AG09309 (cell line): ENCODE results near the gene SHISA3.
"Not testable (repeated sequence)": the region's sequence is repeated elsewhere in the genome, so short reads cannot be mapped to it uniquely, and the experiment has no call there.

ENCODE experiments used
- DNase-seq: peaks from one replicate; pipeline ENCODE4 v3.0.0-alpha.2; 2010; ENCODE audit warnings: low read depth
- H3K4me3 ChIP-seq: 2 replicates; pipeline ENCODE4 v1.5.1; 2011; ENCODE audit warnings: mild to moderate bottlenecking, low read depth, low read length, moderate library complexity; ENCODE audit not compliant: control insufficient read depth
- CTCF ChIP-seq: IDR thresholded peaks from 2 replicates; pipeline ENCODE4 v1.5.1; 2011; ENCODE audit warnings: mild to moderate bottlenecking, low read depth, low read length, inconsistent platforms; ENCODE audit not compliant: insufficient read depth, control insufficient read depth; ENCODE audit errors: missing control alignments

Gene SHISA3

GRCh38 chr4:42369489-42369888 lies 27.8 kb upstream of the SHISA3 start:
- no peak for TF ChIP-seq CTCF
- H3K4me3 ChIP-seq: no peak overlapping the region
- no peak for DNase-seq

GRCh38 chr4:42371305-42372252 lies 25.7 kb upstream of the SHISA3 start:
- H3K4me3 ChIP-seq: no peak overlapping the region
- DNase-seq: no peak
- no peak for TF ChIP-seq CTCF

- H3K4me3 ChIP-seq, DNase-seq: not testable (repeated sequence)
Observed at GRCh38 chr4:42372303-42372702, 25.0 kb upstream of the SHISA3 start.

- TF ChIP-seq CTCF: no peak
- no peak for DNase-seq
Observed at GRCh38 chr4:42377497-42377896, 19.8 kb upstream of the SHISA3 start.

GRCh38 chr4:42381666-42382065 lies 15.6 kb upstream of the SHISA3 start:
- no peak overlapping the region for H3K4me3 ChIP-seq
- no peak for DNase-seq
- no peak for TF ChIP-seq CTCF

More at GRCh38 chr4:42377497-42377896, 19.8 kb upstream of the SHISA3 start:
- H3K4me3 ChIP-seq: no peak overlapping the region

- no peak for TF ChIP-seq CTCF
- no peak overlapping the region for H3K4me3 ChIP-seq
- no peak for DNase-seq
Observed at GRCh38 chr4:42385516-42385915, 11.8 kb upstream of the SHISA3 start.

- H3K4me3 ChIP-seq: no peak overlapping the region
- no peak for TF ChIP-seq CTCF
- no peak for DNase-seq
Observed at GRCh38 chr4:42390622-42391354, 6.5 kb upstream of the SHISA3 start.
